Activated naive CD4-positive, alpha-beta T cell treated with anti-CD3 and anti-CD28 coated beads, Interleukin-2, amount 50 U/mL, for 24 hours (primary cell): Measurements from ENCODE around the gene KAZN.

Experiments
- H3K27ac Mint-ChIP-seq: one replicate; pipeline ENCODE4 v1.8.0; 2021; ENCODE audit warnings: mild to moderate bottlenecking, mixed read lengths
- H3K27me3 Mint-ChIP-seq: one replicate; pipeline ENCODE4 v1.8.0; 2021; ENCODE audit warnings: mixed read lengths
- H3K36me3 Mint-ChIP-seq: one replicate; pipeline ENCODE4 v1.8.0; 2021; ENCODE audit warnings: mixed read lengths
- H3K4me1 Mint-ChIP-seq: one replicate; pipeline ENCODE4 v1.8.0; 2021; ENCODE audit warnings: mixed read lengths
- H3K4me3 Mint-ChIP-seq: one replicate; pipeline ENCODE4 v1.8.0; 2021; ENCODE audit warnings: mild to moderate bottlenecking, mixed read lengths
- H3K9me3 Mint-ChIP-seq: one replicate; pipeline ENCODE4 v1.8.0; 2021; ENCODE audit warnings: mixed read lengths

KAZN gene

GRCh38 chr1:14842361-14842760, 243.9 kb downstream of the KAZN start:
- Mint-ChIP-seq H3K27ac (no peak overlapping the region), H3K27me3 (peaks cover 3% of the 10 kb centered on the region), H3K4me1 (no peaks in the 10 kb centered on the region), H3K9me3 (peaks cover 15% of the 10 kb centered on the region), H3K4me3 (no peak overlapping the region), H3K36me3 (peaks cover 3% of the 10 kb centered on the region)

- peaks cover 3% of the 10 kb centered on the region for H3K36me3 Mint-ChIP-seq
- H3K27ac Mint-ChIP-seq = no peak overlapping the region
- H3K4me3 Mint-ChIP-seq = no peak overlapping the region
- H3K27me3 Mint-ChIP-seq = peaks cover 3% of the 10 kb centered on the region
- H3K9me3 Mint-ChIP-seq = peaks cover 15% of the 10 kb centered on the region
- H3K4me1 Mint-ChIP-seq = no peaks in the 10 kb centered on the region
Observed at GRCh38 chr1:14842891-14843290, 244.4 kb downstream of the KAZN start.

GRCh38 chr1:14843525-14843924, 245.0 kb downstream of the KAZN start:
- H3K36me3 Mint-ChIP-seq = peaks cover 3% of the 10 kb centered on the region
- H3K4me3 Mint-ChIP-seq = no peak overlapping the region
- H3K27ac Mint-ChIP-seq = no peak overlapping the region
- peaks cover 15% of the 10 kb centered on the region for H3K9me3 Mint-ChIP-seq
- no peaks in the 10 kb centered on the region for H3K4me1 Mint-ChIP-seq
- peaks cover 3% of the 10 kb centered on the region for H3K27me3 Mint-ChIP-seq

- H3K4me3 Mint-ChIP-seq = no peak overlapping the region
- no peak overlapping the region for H3K27ac Mint-ChIP-seq
- H3K27me3 Mint-ChIP-seq = peaks cover 3% of the 10 kb centered on the region
- peaks cover 3% of the 10 kb centered on the region for H3K36me3 Mint-ChIP-seq
- no peaks in the 10 kb centered on the region for H3K4me1 Mint-ChIP-seq
- H3K9me3 Mint-ChIP-seq = peaks cover 15% of the 10 kb centered on the region
Observed at GRCh38 chr1:14844356-14844755, 245.9 kb downstream of the KAZN start.

- Mint-ChIP-seq H3K4me3 (no peak overlapping the region), H3K27me3 (peaks cover 1% of the 10 kb centered on the region), H3K27ac (no peak overlapping the region), H3K9me3 (peaks cover 15% of the 10 kb centered on the region), H3K36me3 (peaks cover 3% of the 10 kb centered on the region), H3K4me1 (no peaks in the 10 kb centered on the region)
Observed at GRCh38 chr1:14844923-14845617, 246.6 kb downstream of the KAZN start.

- H3K9me3 Mint-ChIP-seq = peaks cover 11% of the 10 kb centered on the region
Observed at GRCh38 chr1:14845851-14846250, 247.4 kb downstream of the KAZN start.

GRCh38 chr1:14846688-14847087, 248.2 kb downstream of the KAZN start:
- peaks cover 1% of the 10 kb centered on the region for H3K27me3 Mint-ChIP-seq
- peaks cover 8% of the 10 kb centered on the region for H3K9me3 Mint-ChIP-seq
- peaks cover 1% of the 10 kb centered on the region for H3K36me3 Mint-ChIP-seq
- no peaks in the 10 kb centered on the region for H3K4me1 Mint-ChIP-seq
- H3K27ac Mint-ChIP-seq = no peak overlapping the region
- H3K4me3 Mint-ChIP-seq = no peak overlapping the region

More at GRCh38 chr1:14845851-14846250, 247.4 kb downstream of the KAZN start:
- Mint-ChIP-seq H3K36me3 (peaks cover 1% of the 10 kb centered on the region), H3K4me3 (no peak overlapping the region), H3K4me1 (no peaks in the 10 kb centered on the region), H3K27me3 (peaks cover 1% of the 10 kb centered on the region), H3K27ac (no peak overlapping the region)

- H3K9me3 Mint-ChIP-seq = no peaks in the 10 kb centered on the region
- H3K27me3 Mint-ChIP-seq = peaks cover 1% of the 10 kb centered on the region
- no peaks in the 10 kb centered on the region for H3K36me3 Mint-ChIP-seq
- no peak overlapping the region for H3K4me3 Mint-ChIP-seq
- H3K4me1 Mint-ChIP-seq = no peaks in the 10 kb centered on the region
- H3K27ac Mint-ChIP-seq = no peak overlapping the region
Observed at GRCh38 chr1:14848203-14848602, 249.7 kb downstream of the KAZN start.

- no peak overlapping the region for H3K27ac Mint-ChIP-seq
- H3K27me3 Mint-ChIP-seq = peaks cover 1% of the 10 kb centered on the region
- H3K4me3 Mint-ChIP-seq = no peak overlapping the region
- H3K4me1 Mint-ChIP-seq = no peaks in the 10 kb centered on the region
- H3K9me3 Mint-ChIP-seq = no peaks in the 10 kb centered on the region
- H3K36me3 Mint-ChIP-seq = no peaks in the 10 kb centered on the region
Observed at GRCh38 chr1:14848625-14849024, 250.1 kb downstream of the KAZN start.

GRCh38 chr1:14849038-14849437, 250.6 kb downstream of the KAZN start:
- no peaks in the 10 kb centered on the region for H3K36me3 Mint-ChIP-seq
- no peaks in the 10 kb centered on the region for H3K4me1 Mint-ChIP-seq
- no peaks in the 10 kb centered on the region for H3K27me3 Mint-ChIP-seq
- H3K27ac Mint-ChIP-seq = no peak overlapping the region
- peaks cover under 1% of the 10 kb centered on the region for H3K9me3 Mint-ChIP-seq
- H3K4me3 Mint-ChIP-seq = no peak overlapping the region

- Mint-ChIP-seq H3K4me1 (no peaks in the 10 kb centered on the region), H3K27ac (no peak overlapping the region), H3K27me3 (no peaks in the 10 kb centered on the region), H3K9me3 (peaks cover 4% of the 10 kb centered on the region), H3K4me3 (no peak overlapping the region), H3K36me3 (no peaks in the 10 kb centered on the region)
Observed at GRCh38 chr1:14850563-14850962, 252.1 kb downstream of the KAZN start.

- Mint-ChIP-seq H3K9me3 (peaks cover 4% of the 10 kb centered on the region), H3K27ac (no peak overlapping the region), H3K4me3 (no peak overlapping the region), H3K36me3 (no peaks in the 10 kb centered on the region), H3K4me1 (no peaks in the 10 kb centered on the region), H3K27me3 (no peaks in the 10 kb centered on the region)
Observed at GRCh38 chr1:14851760-14852159, 253.3 kb downstream of the KAZN start.

- H3K9me3 Mint-ChIP-seq = peaks cover 4% of the 10 kb centered on the region
- H3K27me3 Mint-ChIP-seq = no peaks in the 10 kb centered on the region
- no peaks in the 10 kb centered on the region for H3K4me1 Mint-ChIP-seq
- no peak overlapping the region for H3K4me3 Mint-ChIP-seq
- no peak overlapping the region for H3K27ac Mint-ChIP-seq
- no peaks in the 10 kb centered on the region for H3K36me3 Mint-ChIP-seq
Observed at GRCh38 chr1:14852291-14852690, 253.8 kb downstream of the KAZN start.

GRCh38 chr1:14853518-14853917, 255.0 kb downstream of the KAZN start:
- H3K4me1 Mint-ChIP-seq = no peaks in the 10 kb centered on the region
- H3K27ac Mint-ChIP-seq = no peak overlapping the region
- no peak overlapping the region for H3K4me3 Mint-ChIP-seq
- H3K9me3 Mint-ChIP-seq = peaks cover 4% of the 10 kb centered on the region
- H3K27me3 Mint-ChIP-seq = no peaks in the 10 kb centered on the region
- no peaks in the 10 kb centered on the region for H3K36me3 Mint-ChIP-seq

- Mint-ChIP-seq H3K4me3 (no peak overlapping the region), H3K36me3 (no peaks in the 10 kb centered on the region), H3K9me3 (peaks cover 4% of the 10 kb centered on the region), H3K27ac (no peak overlapping the region), H3K27me3 (no peaks in the 10 kb centered on the region), H3K4me1 (no peaks in the 10 kb centered on the region)
Observed at GRCh38 chr1:14855268-14855667, 256.8 kb downstream of the KAZN start.

GRCh38 chr1:14855801-14856200, 257.3 kb downstream of the KAZN start:
- H3K9me3 Mint-ChIP-seq = peaks cover 4% of the 10 kb centered on the region
- H3K27me3 Mint-ChIP-seq = no peaks in the 10 kb centered on the region
- H3K4me1 Mint-ChIP-seq = no peaks in the 10 kb centered on the region
- no peaks in the 10 kb centered on the region for H3K36me3 Mint-ChIP-seq
- H3K4me3 Mint-ChIP-seq = no peak overlapping the region
- no peak overlapping the region for H3K27ac Mint-ChIP-seq
